H1 (cell line): ENCODE results near the gene CUBN. TPM values are rescaled to one million over a fixed set of nuclear protein-coding genes. Genes with fewer than 3 reads are reported as not detected.

ENCODE experiments used
- CTCF ChIA-PET: fragments of 300-600 bp; sonication (Branson Sonifier 250); formaldehyde crosslinking; loops from one replicate; lab custom pipeline; 2021; ENCODE audit not compliant: partially characterized antibody; lab: Charles Lee
- POLR2A ChIA-PET: fragments of 300-600 bp; sonication (Branson Sonifier 250); formaldehyde crosslinking; loops from one replicate; lab custom pipeline; 2021; ENCODE audit warnings: inconsistent platforms; ENCODE audit not compliant: partially characterized antibody; lab: Charles Lee
- DNase-seq, 2 experiments: peaks; one replicate each; pipeline versions ENCODE4 v3.0.0 to v3.0.0-alpha.2; 2010 to 2022; ENCODE audit warnings: low spot score in 2 of 2, low read depth in 1 of 2, mixed read lengths in 1 of 2
- FAIRE-seq: peaks from 2 replicates; lab custom pipeline; 2011; peaks lifted over from hg19 to GRCh38; lab: Jason Lieb, UNC
- H2AFZ ChIP-seq: 2 replicates; pipeline ENCODE4 v1.8.1; 2012; ENCODE audit warnings: low read length, inconsistent platforms
- H2AK5ac ChIP-seq: 2 replicates; pipeline ENCODE4 v1.6.1; 2013; ENCODE audit warnings: low read depth, low read length
- H2BK120ac ChIP-seq: replicated peaks from 2 replicates; pipeline ENCODE3; 2013; ENCODE audit warnings: low read depth, low read length, inconsistent platforms
- H2BK12ac ChIP-seq: 2 replicates; pipeline ENCODE4 v1.6.1; 2013; ENCODE audit warnings: low read depth, low read length
- H2BK15ac ChIP-seq: 2 replicates; pipeline ENCODE4 v1.6.1; 2013; ENCODE audit warnings: low read length
- H2BK20ac ChIP-seq: 2 replicates; pipeline ENCODE4 v1.6.1; 2013; ENCODE audit warnings: low read length
- H2BK5ac ChIP-seq: 2 replicates; pipeline ENCODE4 v1.6.1; 2013; ENCODE audit warnings: low read depth, low read length
- H3K14ac ChIP-seq: 2 replicates; pipeline ENCODE4 v1.6.1; 2013; ENCODE audit warnings: inconsistent platforms; ENCODE audit not compliant: insufficient read length
- H3K18ac ChIP-seq: 2 replicates; pipeline ENCODE4 v1.6.1; 2013; ENCODE audit warnings: low read length; ENCODE audit errors: extremely low read depth
- H3K23ac ChIP-seq: 2 replicates; pipeline ENCODE4 v1.6.1; 2013; ENCODE audit warnings: inconsistent platforms; ENCODE audit not compliant: insufficient read length
- H3K23me2 ChIP-seq: 2 replicates; pipeline ENCODE4 v1.6.1; 2013; ENCODE audit warnings: low read depth, low read length
- H3K27ac ChIP-seq: 2 replicates; pipeline ENCODE4 v1.6.1; 2011; ENCODE audit warnings: low read depth, low read length, inconsistent platforms
- H3K27me3 ChIP-seq, 4 experiments: replicated peaks in 1 of 4; 1 replicate in 1 of 4; 2 replicates in 3 of 4; pipeline versions ENCODE4 v1.6.1 to v1.8.1; 2011 to 2013; ENCODE audit warnings: low read length in 3 of 4, mild to moderate bottlenecking in 3 of 4, inconsistent platforms in 2 of 4, mixed read lengths in 2 of 4, moderate library complexity in 1 of 4; ENCODE audit not compliant: control insufficient read depth in 3 of 4, insufficient read depth in 3 of 4; ENCODE audit errors: extremely low read depth in 1 of 4
- H3K36me3 ChIP-seq, 4 experiments: 2 replicates each; pipeline versions ENCODE4 v1.6.1 to v1.8.1; 2011 to 2013; ENCODE audit warnings: mild to moderate bottlenecking in 4 of 4, low read length in 3 of 4, moderate library complexity in 2 of 4, control low read depth in 1 of 4, inconsistent platforms in 1 of 4; ENCODE audit not compliant: insufficient read depth in 4 of 4, control insufficient read depth in 2 of 4
- H3K4ac ChIP-seq: replicated peaks from 2 replicates; pipeline ENCODE3; 2013; ENCODE audit warnings: low read length, low read depth, mixed read lengths, inconsistent platforms; ENCODE audit not compliant: insufficient read length
- H3K4me1 ChIP-seq, 4 experiments: replicated peaks in 1 of 4; 1 replicate in 1 of 4; 2 replicates in 3 of 4; pipeline versions ENCODE4 v1.6.1 to v1.8.1; 2011 to 2013; ENCODE audit warnings: low read length in 3 of 4, inconsistent platforms in 2 of 4, mixed read lengths in 1 of 4; ENCODE audit not compliant: insufficient read depth in 4 of 4, control insufficient read depth in 3 of 4
- H3K4me2 ChIP-seq, 2 experiments: 2 replicates each; pipeline versions ENCODE4 v1.6.1 to v1.8.1; 2011 to 2013; ENCODE audit warnings: low read depth in 2 of 2, low read length in 2 of 2, control low read depth in 1 of 2, inconsistent platforms in 1 of 2, mild to moderate bottlenecking in 1 of 2; ENCODE audit not compliant: insufficient read depth in 1 of 2
- H3K4me3 ChIP-seq, 4 experiments: fragments of 200-600, 300-600 bp in 1 of 4; sonication (generic), shearing (Covaris generic), sonication (Bioruptor Twin) in 1 of 4; 2 replicates each; pipeline versions ENCODE4 v1.5.1 to v1.8.1; 2011 to 2016; ENCODE audit warnings: low read length in 4 of 4, low read depth in 3 of 4, control low read depth in 2 of 4, inconsistent platforms in 2 of 4, mild to moderate bottlenecking in 2 of 4, mixed read lengths in 1 of 4, moderate library complexity in 1 of 4; ENCODE audit not compliant: insufficient read depth in 2 of 4; ENCODE audit errors: extremely low read depth in 1 of 4
- H3K56ac ChIP-seq: replicated peaks from 2 replicates; pipeline ENCODE3; 2013; ENCODE audit warnings: low read depth, mild to moderate bottlenecking, mixed read lengths, low read length, inconsistent platforms; ENCODE audit not compliant: insufficient read length
- H3K79me1 ChIP-seq: 2 replicates; pipeline ENCODE4 v1.6.1; 2013; ENCODE audit warnings: low read depth, low read length, control low read depth
- H3K79me2 ChIP-seq, 2 experiments: 2 replicates each; pipeline versions ENCODE4 v1.6.1 to v1.8.1; 2012 to 2013; ENCODE audit warnings: low read length in 2 of 2, mild to moderate bottlenecking in 2 of 2, inconsistent platforms in 1 of 2; ENCODE audit not compliant: insufficient read depth in 2 of 2, control insufficient read depth in 1 of 2
- H3K9ac ChIP-seq, 4 experiments: replicated peaks in 1 of 4; 1 replicate in 1 of 4; 2 replicates in 3 of 4; pipeline versions ENCODE4 v1.6.1 to v1.8.1; 2011 to 2013; ENCODE audit warnings: low read depth in 3 of 4, low read length in 3 of 4, control low read depth in 2 of 4, mild to moderate bottlenecking in 2 of 4, moderate library complexity in 2 of 4, inconsistent platforms in 1 of 4; ENCODE audit errors: extremely low read depth in 1 of 4
- H3K9me3 ChIP-seq, 2 experiments: 2 replicates each; pipeline versions ENCODE4 v1.6.1 to v1.8.1; 2012 to 2013; ENCODE audit warnings: mild to moderate bottlenecking in 2 of 2, moderate library complexity in 2 of 2, control low read depth in 1 of 2, inconsistent platforms in 1 of 2, low read depth in 1 of 2, low read length in 1 of 2, mixed read lengths in 1 of 2; ENCODE audit not compliant: insufficient read depth in 2 of 2
- H4K20me1 ChIP-seq, 2 experiments: replicated peaks in 1 of 2; 2 replicates each; pipeline versions ENCODE3 to v1.8.1; 2011 to 2013; ENCODE audit warnings: inconsistent platforms in 2 of 2, low read length in 2 of 2, mild to moderate bottlenecking in 1 of 2; ENCODE audit not compliant: insufficient read depth in 2 of 2, control insufficient read depth in 1 of 2
- H4K5ac ChIP-seq: 2 replicates; pipeline ENCODE4 v1.6.1; 2013; ENCODE audit warnings: low read length, low read depth, mixed read lengths, inconsistent platforms; ENCODE audit not compliant: insufficient read length
- H4K8ac ChIP-seq: 2 replicates; pipeline ENCODE4 v1.8.0; 2013; ENCODE audit warnings: mild to moderate bottlenecking, moderate library complexity, low read length, inconsistent platforms; ENCODE audit not compliant: insufficient read depth; ENCODE audit errors: extremely low read depth
- H4K91ac ChIP-seq: replicated peaks from 2 replicates; pipeline ENCODE3; 2013; ENCODE audit warnings: low read length, mixed read lengths, inconsistent platforms; ENCODE audit not compliant: insufficient read length
- CTCF ChIP-seq, 3 experiments: IDR thresholded peaks; 1 replicate in 2 of 3; 2 replicates in 1 of 3; pipeline versions ENCODE4 v1.5.1 to v1.6.1; 2011; ENCODE audit warnings: low read length in 3 of 3, mild to moderate bottlenecking in 3 of 3, inconsistent platforms in 2 of 3, low read depth in 1 of 3, moderate library complexity in 1 of 3; ENCODE audit not compliant: insufficient read depth in 1 of 3; ENCODE audit errors: control extremely low read depth in 1 of 3
- GTF2F1 ChIP-seq: IDR thresholded peaks from 2 replicates; pipeline ENCODE4 v1.6.1; 2012; ENCODE audit warnings: low read depth, low read length, improper control_type of control experiment, borderline replicate concordance
- POLR2A ChIP-seq, 2 experiments: IDR thresholded peaks; 1 replicate in 1 of 2; 2 replicates in 1 of 2; pipeline ENCODE4 v1.6.1; 2011; ENCODE audit warnings: low read depth in 2 of 2, low read length in 2 of 2, mild to moderate bottlenecking in 2 of 2; ENCODE audit errors: control extremely low read depth in 1 of 2
- RAD21 ChIP-seq, 2 experiments: IDR thresholded peaks in 1 of 2; conservative IDR thresholded peaks in 1 of 2; 2 replicates each; pipeline ENCODE4 v1.6.1; 2011; ENCODE audit warnings: low read depth in 2 of 2, low read length in 2 of 2, improper control_type of control experiment in 1 of 2, inconsistent platforms in 1 of 2, mild to moderate bottlenecking in 1 of 2, moderate library complexity in 1 of 2
- SAP30 ChIP-seq: fragments of 300-600 bp; sonication (generic); IDR thresholded peaks from 2 replicates; pipeline ENCODE4 v1.7.1; 2012; ENCODE audit warnings: low read length, moderate library complexity, mild to moderate bottlenecking, inconsistent platforms; ENCODE audit not compliant: insufficient read depth, insufficient replicate concordance
- SUZ12 ChIP-seq: fragments of 200-600 bp; sonication (generic); IDR thresholded peaks from 2 replicates; pipeline ENCODE4 v1.6.1; 2012; ENCODE audit warnings: mild to moderate bottlenecking, inconsistent platforms, low read length, moderate library complexity, mixed read lengths
- ZNF274 ChIP-seq: IDR thresholded peaks from 2 replicates; pipeline ENCODE4 v1.7.0; 2012; ENCODE audit warnings: low read length, borderline replicate concordance; ENCODE audit errors: extremely low read depth
- WGBS, 2 experiments: shearing (Covaris generic) in 1 of 2; methylation state at CpG; one replicate each; pipeline versions ENCODE4 v1.1.6 to v1.1.7; 2013 to 2015; ENCODE audit warnings: low lambda C conversion rate in 2 of 2, mixed read lengths in 2 of 2, inconsistent platforms in 1 of 2, low coverage in 1 of 2, missing lambda C conversion rate in 1 of 2; ENCODE audit not compliant: insufficient replicate concordance in 2 of 2, insufficient coverage in 1 of 2, insufficient read length in 1 of 2; ENCODE audit errors: extremely low coverage in 1 of 2, missing lambda C conversion rate in 1 of 2; 5-methylcytosine and 5-hydroxymethylcytosine counted together
- polyA plus RNA-seq, 7 experiments: library from polyadenylated mRNA; depleted of rRNA in 3 of 7; stranded (reverse) in 5 of 7; unstranded in 2 of 7; fragments of >200 nt in 5 of 7; fragments of 200-250 nt in 2 of 7; gene quantifications; 1 replicate in 5 of 7; 2 replicates in 1 of 7; 4 replicates in 1 of 7; pipeline versions ENCODE4 v1.2.1 to v1.2.3, GENCODE V29; 2011 to 2013; ENCODE audit warnings: missing spikeins in 2 of 7, mixed read lengths in 2 of 7
- total RNA-seq: library from RNA; stranded (reverse); fragmentation: NEBNext Ultra II Directional; extraction: Animal tissue kit (Norgen Biotek cat#: 25700); gene quantifications from 2 replicates; pipeline ENCODE4 v1.2.1, GENCODE V29; 2021

The CUBN gene
- total and polyA plus RNA-seq, 2 of the 8 experiments (the other 6 are each of a cell fraction or from before 2014, with no cell fraction given) = 0.04 to 0.08 TPM

- Histone ChIP-seq H3K23ac (no peak overlapping the region), H3K36me3 (no peaks in the 10 kb centered on the region; a peak in 1 of 8 replicates), H3K18ac (no peak overlapping the region), H2BK15ac (no peak overlapping the region), H4K91ac (no peak overlapping the region), H3K9ac (no peak overlapping the region), H2AFZ (no peak overlapping the region), H2BK120ac (no peak overlapping the region), H3K9me3 (peaks cover 20 to 23% of the 10 kb centered on the region in 2 experiments), H3K4me3 (no peak overlapping the region), H2BK5ac (no peak overlapping the region), H3K4ac (no peak overlapping the region), H3K23me2 (peaks cover 6% of the 10 kb centered on the region; the same call in 1 of the 2 replicates), H2AK5ac (no peak overlapping the region), H3K27ac (no peak overlapping the region), H3K4me2 (no peak overlapping the region), H3K4me1 (peaks cover 0 to 3% (median 0%) of the 10 kb centered on the region in 4 experiments; a peak in 1 of 7 replicates), H2BK12ac (no peak overlapping the region), H2BK20ac (no peak overlapping the region), H3K79me2 (peaks cover 2 to 15% of the 10 kb centered on the region in 2 experiments; a peak in 2 of 4 replicates), H3K27me3 (no peaks in the 10 kb centered on the region; a peak in 1 of 7 replicates), H4K5ac (no peak overlapping the region), H3K79me1 (peaks cover 3% of the 10 kb centered on the region; the same call in 1 of the 2 replicates), H4K8ac (no peak overlapping the region), H4K20me1 (peaks cover 0 to 2% of the 10 kb centered on the region in 2 experiments), H3K56ac (no peak overlapping the region), H3K14ac (no peak overlapping the region)
- WGBS, 2 experiments = 82% methylated on average over 1 of the region's 1 CpG; no CpG with 5 or more reads in 1 of the 2 experiments
- CTCF ChIA-PET = interaction anchor here (1.0 kb wide), 1 partner anchor 10 kb away, joined by 3 read pairs; no protein-coding TSS in a partner anchor
- POLR2A ChIA-PET = no interaction called here
- DNase-seq = no peak
- FAIRE-seq = no peak
- TF ChIP-seq RAD21 (IDR thresholded peaks at IDR 0.05 in 1 of 2, conservative IDR thresholded peaks at IDR 0.05 in 1 of 2; ENCODE audit: low read depth in 2 of 2, low read length in 2 of 2) (no peak), SUZ12 (no peak), CTCF (IDR thresholded peaks at IDR 0.05; ENCODE audit: control extremely low read depth in 1 of 3, insufficient read depth in 1 of 3, low read depth in 1 of 3, low read length in 3 of 3) (no peak), GTF2F1 (no peak), SAP30 (no peak), POLR2A (IDR thresholded peaks at IDR 0.05; ENCODE audit: control extremely low read depth in 1 of 2, low read depth in 2 of 2, low read length in 2 of 2) (no peak), ZNF274 (no peak)
Measured at GRCh38 chr10:16820018-16820417, 309.6 kb downstream of the CUBN start.
